B cell (primary cell): ENCODE measurements around the gene CXCR6.

ENCODE experiments used
- CTCF ChIP-seq: fragments of 200-600 bp; IDR thresholded peaks from one replicate; pipeline ENCODE4 v1.8.0; 2022; ENCODE audit warnings: antibody characterized with exemption, mild to moderate bottlenecking
- EZH2 ChIP-seq: IDR thresholded peaks from 2 replicates; pipeline ENCODE4 v1.6.1; 2012; ENCODE audit warnings: borderline replicate concordance, low read depth, mild to moderate bottlenecking, moderate library complexity, low read length; ENCODE audit not compliant: insufficient read depth, poor library complexity, severe bottlenecking

GRCh38 chr3:45909542-45909941, 33.7 kb upstream of the CXCR6 start:
- TF ChIP-seq CTCF (no peak), EZH2 (no peak)
